ENCODE results near the gene DIDO1. TPM values are rescaled to one million over a fixed set of nuclear protein-coding genes. Genes with fewer than 3 reads are reported as not detected.
A peak's percentile ranks its signal among the peaks of the same experiment; 100 is the strongest.

DIDO1 gene
- total RNA-seq, 2 experiments from 2014 or later = 65.1 to 70.6 TPM

- TF ChIP-seq EZH2phosphoT487 (IDR thresholded peaks at IDR 0.05; ENCODE audit: borderline replicate concordance, low read depth, low read length) = no peak
- TF ChIP-seq CTCF (conservative IDR thresholded peaks at IDR 0.05; ENCODE audit: low read length) = no peak
- intact Hi-C loops (cut with micrococcal nuclease; ENCODE audit: unreplicated experiment) = no loop called here
- DNase-seq (ENCODE audit: low spot score) = no peak
- H3K9me3 ChIP-seq (ENCODE audit: low read length) = no peaks in the 10 kb centered on the region
- peaks cover 56% of the 10 kb centered on the region for H4K20me1 ChIP-seq (ENCODE audit: insufficient read depth, low read length)
- CTCF ChIA-PET (ENCODE audit: unreplicated experiment) = no interaction called here
- no peak overlapping the region for H2AFZ ChIP-seq (ENCODE audit: low read length)
- POLR2A ChIA-PET = interaction anchor here (0.7 to 1.8 kb wide), 2 partner anchors 10 to 16 kb away, joined by 5 read pairs; no protein-coding TSS in a partner anchor
- no peak overlapping the region for H3K27ac ChIP-seq (ENCODE audit: low read depth, low read length, poor library complexity, severe bottlenecking)
- H3K4me2 ChIP-seq (ENCODE audit: low read length) = peak overlapping the region; percentile 72
- peaks cover 66% of the 10 kb centered on the region for H3K4me1 ChIP-seq (ENCODE audit: insufficient read depth, low read length, poor library complexity, severe bottlenecking)
- no peak overlapping the region for H3K4me3 ChIP-seq (ENCODE audit: low read depth, low read length, poor library complexity, severe bottlenecking)
- H3K9me2 ChIP-seq (ENCODE audit: insufficient read depth, low read length) = no peaks in the 10 kb centered on the region
- BruUV-seq (replicated peaks) = no TSS peak
- H3K36me3 ChIP-seq (ENCODE audit: insufficient read depth, low read length) = peaks cover 36% of the 10 kb centered on the region
- peaks cover 100% of the 10 kb centered on the region for H3K79me2 ChIP-seq (ENCODE audit: insufficient read depth, low read depth, low read length)
Measured at GRCh38 chr20:62916703-62917476, 9.4 kb downstream of the DIDO1 start.

- Histone ChIP-seq H3K9me3 (ENCODE audit: low read length) (no peaks in the 10 kb centered on the region), H3K4me2 (ENCODE audit: low read length) (0 out of 2 replicates have a peak overlapping the region, but pooled peaks have one; percentile 3), H2AFZ (ENCODE audit: low read length) (no peak overlapping the region), H3K79me2 (ENCODE audit: insufficient read depth, low read depth, low read length) (peaks cover 85% of the 10 kb centered on the region), H3K27ac (ENCODE audit: low read depth, low read length, poor library complexity, severe bottlenecking) (no peak overlapping the region), H3K36me3 (ENCODE audit: insufficient read depth, low read length) (peaks cover 55% of the 10 kb centered on the region), H3K4me3 (ENCODE audit: low read depth, low read length, poor library complexity, severe bottlenecking) (no peak overlapping the region), H4K20me1 (ENCODE audit: insufficient read depth, low read length) (peaks cover 52% of the 10 kb centered on the region), H3K9me2 (ENCODE audit: insufficient read depth, low read length) (no peaks in the 10 kb centered on the region), H3K4me1 (ENCODE audit: insufficient read depth, low read length, poor library complexity, severe bottlenecking) (peaks cover 49% of the 10 kb centered on the region)
- POLR2A ChIA-PET = no interaction called here
- no peak for TF ChIP-seq CTCF (conservative IDR thresholded peaks at IDR 0.05; ENCODE audit: low read length)
- no TSS peak for BruUV-seq (replicated peaks)
- CTCF ChIA-PET (ENCODE audit: unreplicated experiment) = no interaction called here
- intact Hi-C loops (cut with micrococcal nuclease; ENCODE audit: unreplicated experiment) = no loop called here
- DNase-seq (ENCODE audit: low spot score) = no peak
Measured at GRCh38 chr20:62914970-62915457, 11.3 kb downstream of the DIDO1 start.

- no peak overlapping the region for H2AFZ ChIP-seq (ENCODE audit: low read length)
- no peak overlapping the region for H3K4me2 ChIP-seq (ENCODE audit: low read length)
- H4K20me1 ChIP-seq (ENCODE audit: insufficient read depth, low read length) = peaks cover 47% of the 10 kb centered on the region
- H3K9me2 ChIP-seq (ENCODE audit: insufficient read depth, low read length) = no peaks in the 10 kb centered on the region
- no peak for DNase-seq (ENCODE audit: low spot score)
- H3K79me2 ChIP-seq (ENCODE audit: insufficient read depth, low read depth, low read length) = peaks cover 79% of the 10 kb centered on the region
- CTCF ChIA-PET (ENCODE audit: unreplicated experiment) = no interaction called here
- no peaks in the 10 kb centered on the region for H3K9me3 ChIP-seq (ENCODE audit: low read length)
- BruUV-seq (replicated peaks) = no TSS peak
- TF ChIP-seq CTCF (conservative IDR thresholded peaks at IDR 0.05; ENCODE audit: low read length) = no peak
- TF ChIP-seq EZH2phosphoT487 (IDR thresholded peaks at IDR 0.05; ENCODE audit: borderline replicate concordance, low read depth, low read length) = no peak
- no peak overlapping the region for H3K4me3 ChIP-seq (ENCODE audit: low read depth, low read length, poor library complexity, severe bottlenecking)
- H3K27ac ChIP-seq (ENCODE audit: low read depth, low read length, poor library complexity, severe bottlenecking) = no peak overlapping the region
- peaks cover 44% of the 10 kb centered on the region for H3K4me1 ChIP-seq (ENCODE audit: insufficient read depth, low read length, poor library complexity, severe bottlenecking)
- intact Hi-C loops (cut with micrococcal nuclease; ENCODE audit: unreplicated experiment) = no loop called here
- POLR2A ChIA-PET = no interaction called here
- peaks cover 61% of the 10 kb centered on the region for H3K36me3 ChIP-seq (ENCODE audit: insufficient read depth, low read length)
Measured at GRCh38 chr20:62914436-62914835, 11.9 kb downstream of the DIDO1 start.
